Measurements from ENCODE around the gene DNAJB13.

DNA sequence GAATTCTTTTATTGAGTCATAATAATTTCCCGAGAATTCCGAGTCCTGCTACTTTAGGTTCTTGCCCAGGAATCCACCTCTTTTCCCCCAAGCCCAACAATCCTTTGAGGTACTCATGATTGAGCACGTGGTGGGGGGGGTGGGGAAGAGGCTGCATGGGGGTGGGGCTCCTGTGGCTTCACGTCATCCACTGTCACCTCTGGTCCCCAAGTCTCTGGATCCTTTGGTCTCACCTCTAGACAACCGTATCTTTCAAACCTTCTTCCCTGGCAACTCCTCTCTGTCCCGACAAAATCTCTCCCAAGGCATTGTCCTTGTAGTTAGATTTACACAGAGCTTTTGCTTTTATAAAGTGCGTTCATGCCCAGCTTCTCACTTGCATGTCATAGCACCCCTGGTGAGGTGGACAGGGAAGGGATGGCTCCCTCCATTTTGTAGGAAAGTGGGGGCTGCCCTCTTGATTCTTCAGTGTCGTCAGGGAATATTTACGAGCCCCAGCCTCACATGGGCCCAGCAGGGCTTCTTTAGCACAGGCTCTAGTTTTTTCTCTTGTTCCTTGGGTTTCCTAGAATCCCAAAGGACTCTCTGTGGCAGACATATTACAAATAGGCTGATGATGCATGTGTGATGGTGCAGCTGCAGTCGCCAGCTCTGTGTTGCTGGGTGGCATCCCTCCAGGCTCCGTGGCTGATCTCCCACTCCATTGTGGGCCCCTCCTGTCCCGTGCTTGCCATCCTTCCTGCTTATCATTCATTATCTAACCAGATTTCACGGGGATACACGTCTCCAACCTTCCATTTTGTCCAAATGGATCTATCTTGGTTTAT is 49.7 kb downstream of the DNAJB13 start:
- TF ChIP-seq EZH2 (IDR thresholded peaks at IDR 0.05): no peak
- no peak for TF ChIP-seq POLR2AphosphoS5 (IDR thresholded peaks at IDR 0.05; ENCODE audit: borderline replicate concordance, low read depth, low read length)
- TF ChIP-seq FOXP2 (optimal IDR thresholded peaks at IDR 0.05; ENCODE audit: control extremely low read depth, extremely low read length, insufficient read depth): no peak

Data from SK-N-MC (cell line).